DND-41 (cell line): ENCODE data around the gene HES4.

Experiments
- ATAC-seq: fragments of 200-7000 bp; cut with Tn5 transposase; 3 replicates; pipeline ENCODE4 v1.9.1; 2021; ENCODE audit warnings: low read depth; ENCODE audit not compliant: insufficient read depth
- DNase-seq: peaks from one replicate; pipeline ENCODE4 v3.0.0-alpha.2; 2020
- H2AFZ ChIP-seq: 2 replicates; pipeline ENCODE4 v1.6.0; 2012; ENCODE audit warnings: low read depth, low read length
- H3K27ac ChIP-seq: 2 replicates; pipeline ENCODE4 v1.5.1; 2012; ENCODE audit warnings: low read length, inconsistent platforms
- H3K27me3 ChIP-seq: fragments of 200-600 bp; sonication (generic); 2 replicates; pipeline ENCODE4 v1.6.0; 2012; ENCODE audit warnings: low read length, mild to moderate bottlenecking, inconsistent platforms; ENCODE audit not compliant: insufficient read depth, poor library complexity
- H3K36me3 ChIP-seq: 2 replicates; pipeline ENCODE4 v1.5.1; 2012; ENCODE audit warnings: low read length, inconsistent platforms; ENCODE audit not compliant: insufficient read depth
- H3K4me1 ChIP-seq: 2 replicates; pipeline ENCODE4 v1.5.1; 2012; ENCODE audit warnings: mild to moderate bottlenecking, low read length; ENCODE audit not compliant: insufficient read depth
- H3K4me2 ChIP-seq: 2 replicates; pipeline ENCODE4 v1.6.0; 2012; ENCODE audit warnings: mild to moderate bottlenecking, moderate library complexity, low read length, inconsistent platforms; ENCODE audit not compliant: insufficient read depth
- H3K4me3 ChIP-seq, 2 experiments: fragments of 200-600 bp in 1 of 2; shearing (Covaris generic) in 1 of 2; 2 replicates each; pipeline ENCODE4 v1.5.1; 2012 to 2016; ENCODE audit warnings: inconsistent platforms in 2 of 2, low read length in 2 of 2, mild to moderate bottlenecking in 2 of 2, low read depth in 1 of 2, moderate library complexity in 1 of 2
- H3K79me2 ChIP-seq: 2 replicates; pipeline ENCODE4 v1.6.0; 2012; ENCODE audit warnings: low read length, inconsistent platforms; ENCODE audit not compliant: insufficient read depth
- H3K9ac ChIP-seq: 2 replicates; pipeline ENCODE4 v1.6.0; 2012; ENCODE audit warnings: low read depth, mild to moderate bottlenecking, inconsistent platforms, low read length, moderate library complexity
- H3K9me3 ChIP-seq: 2 replicates; pipeline ENCODE4 v1.5.1; 2012; ENCODE audit warnings: low read length, moderate library complexity, mild to moderate bottlenecking, inconsistent platforms; ENCODE audit not compliant: insufficient read depth, severe bottlenecking
- H4K20me1 ChIP-seq: 2 replicates; pipeline ENCODE4 v1.6.0; 2012; ENCODE audit warnings: low read length; ENCODE audit not compliant: insufficient read depth
- EZH2 ChIP-seq: IDR thresholded peaks from 3 replicates; pipeline ENCODE4 v1.6.1; 2012; ENCODE audit warnings: borderline replicate concordance, low read depth, mild to moderate bottlenecking, moderate library complexity, low read length, inconsistent platforms; ENCODE audit not compliant: severe bottlenecking
- TF ChIP-seq, protein P1 (sequence below): IDR thresholded peaks from 2 replicates; pipeline ENCODE4 v1.5.1; 2012; ENCODE audit warnings: borderline replicate concordance, low read length, moderate library complexity, mild to moderate bottlenecking; ENCODE audit not compliant: poor library complexity, severe bottlenecking; ENCODE audit errors: extremely low read depth

Gene HES4

DNA sequence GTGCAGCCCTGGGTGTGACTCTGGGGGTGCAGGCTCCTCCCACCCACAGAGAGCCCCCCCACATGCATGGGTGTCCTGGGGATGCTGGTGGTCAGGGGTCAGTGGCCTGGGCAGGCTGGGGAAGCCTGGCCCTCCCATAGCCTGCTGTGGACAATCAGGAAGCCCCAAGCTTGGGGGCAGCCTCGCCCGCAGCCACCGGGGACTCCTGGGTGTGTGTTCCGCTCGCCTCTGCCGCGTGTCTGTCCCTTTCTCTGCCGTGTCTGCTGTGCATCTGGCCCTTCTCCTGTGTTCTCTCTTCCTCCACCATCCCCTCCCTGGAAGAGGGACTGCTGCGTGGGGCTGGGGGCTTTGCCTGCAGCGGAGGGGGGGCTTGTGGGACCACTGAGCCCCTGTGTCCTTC lies 42.9 kb upstream of the HES4 start:
- no peak overlapping the region for H3K4me2 ChIP-seq
- no peak overlapping the region for H3K9ac ChIP-seq
- H3K27ac ChIP-seq = no peak overlapping the region
- no peak for TF ChIP-seq EZH2
- TF ChIP-seq, protein P1, sequence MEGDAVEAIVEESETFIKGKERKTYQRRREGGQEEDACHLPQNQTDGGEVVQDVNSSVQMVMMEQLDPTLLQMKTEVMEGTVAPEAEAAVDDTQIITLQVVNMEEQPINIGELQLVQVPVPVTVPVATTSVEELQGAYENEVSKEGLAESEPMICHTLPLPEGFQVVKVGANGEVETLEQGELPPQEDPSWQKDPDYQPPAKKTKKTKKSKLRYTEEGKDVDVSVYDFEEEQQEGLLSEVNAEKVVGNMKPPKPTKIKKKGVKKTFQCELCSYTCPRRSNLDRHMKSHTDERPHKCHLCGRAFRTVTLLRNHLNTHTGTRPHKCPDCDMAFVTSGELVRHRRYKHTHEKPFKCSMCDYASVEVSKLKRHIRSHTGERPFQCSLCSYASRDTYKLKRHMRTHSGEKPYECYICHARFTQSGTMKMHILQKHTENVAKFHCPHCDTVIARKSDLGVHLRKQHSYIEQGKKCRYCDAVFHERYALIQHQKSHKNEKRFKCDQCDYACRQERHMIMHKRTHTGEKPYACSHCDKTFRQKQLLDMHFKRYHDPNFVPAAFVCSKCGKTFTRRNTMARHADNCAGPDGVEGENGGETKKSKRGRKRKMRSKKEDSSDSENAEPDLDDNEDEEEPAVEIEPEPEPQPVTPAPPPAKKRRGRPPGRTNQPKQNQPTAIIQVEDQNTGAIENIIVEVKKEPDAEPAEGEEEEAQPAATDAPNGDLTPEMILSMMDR = no peak
- DNase-seq (no peak), ATAC-seq (no peak)
- no peaks in the 10 kb centered on the region for H3K79me2 ChIP-seq
- H3K4me3 ChIP-seq = no peak overlapping the region
- H4K20me1 ChIP-seq = peaks cover 47% of the 10 kb centered on the region
- peaks cover 17% of the 10 kb centered on the region for H3K36me3 ChIP-seq
- peaks cover 16% of the 10 kb centered on the region for H3K4me1 ChIP-seq
- H2AFZ ChIP-seq = no peak overlapping the region
- no peaks in the 10 kb centered on the region for H3K9me3 ChIP-seq
- H3K27me3 ChIP-seq = peaks cover 21% of the 10 kb centered on the region

DNA sequence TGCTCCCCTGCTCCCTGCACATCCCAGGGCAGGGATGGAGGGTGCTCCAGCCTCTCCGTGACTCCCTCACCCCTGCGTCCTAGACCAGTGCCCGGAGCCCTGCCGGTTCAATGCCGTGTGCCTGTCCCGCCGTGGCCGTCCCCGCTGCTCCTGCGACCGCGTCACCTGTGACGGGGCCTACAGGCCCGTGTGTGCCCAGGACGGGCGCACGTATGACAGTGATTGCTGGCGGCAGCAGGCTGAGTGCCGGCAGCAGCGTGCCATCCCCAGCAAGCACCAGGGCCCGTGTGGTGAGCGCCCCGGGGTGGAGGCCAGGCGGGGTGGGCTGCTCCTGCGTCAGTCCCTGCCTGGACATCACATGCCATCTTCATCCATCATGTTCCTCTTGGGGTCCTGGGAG lies 42.0 kb upstream of the HES4 start:
- Histone ChIP-seq H3K27me3 (peaks cover 21% of the 10 kb centered on the region), H3K79me2 (no peaks in the 10 kb centered on the region), H3K4me1 (peaks cover 16% of the 10 kb centered on the region), H3K9me3 (no peaks in the 10 kb centered on the region), H4K20me1 (peaks cover 57% of the 10 kb centered on the region), H3K27ac (no peak overlapping the region), H3K36me3 (peaks cover 13% of the 10 kb centered on the region), H3K4me3 (no peak overlapping the region), H3K9ac (no peak overlapping the region), H2AFZ (no peak overlapping the region), H3K4me2 (no peak overlapping the region)
- no peak for TF ChIP-seq EZH2
- TF ChIP-seq, protein P1 = no peak
- DNase-seq (no peak), ATAC-seq (no peak)

DNA sequence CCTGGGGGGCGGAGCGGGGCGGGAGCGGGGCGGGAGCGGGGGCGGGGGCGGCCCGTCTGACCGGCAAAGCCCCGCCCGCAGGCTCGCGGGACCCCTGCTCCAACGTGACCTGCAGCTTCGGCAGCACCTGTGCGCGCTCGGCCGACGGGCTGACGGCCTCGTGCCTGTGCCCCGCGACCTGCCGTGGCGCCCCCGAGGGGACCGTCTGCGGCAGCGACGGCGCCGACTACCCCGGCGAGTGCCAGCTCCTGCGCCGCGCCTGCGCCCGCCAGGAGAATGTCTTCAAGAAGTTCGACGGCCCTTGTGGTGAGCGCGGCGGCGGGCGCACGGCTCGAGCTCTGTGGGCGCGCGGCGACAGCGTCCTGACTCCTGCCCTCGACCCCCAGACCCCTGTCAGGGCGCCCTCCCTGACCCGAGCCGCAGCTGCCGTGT lies 41.2 kb upstream of the HES4 start:
- Histone ChIP-seq H3K36me3 (peaks cover 10% of the 10 kb centered on the region), H3K79me2 (no peaks in the 10 kb centered on the region), H4K20me1 (peaks cover 64% of the 10 kb centered on the region), H3K9ac (no peak overlapping the region), H3K4me2 (peak overlapping the region; percentile 22; the same call in 1 of the 2 replicates), H3K27me3 (peaks cover 21% of the 10 kb centered on the region), H3K27ac (no peak overlapping the region), H2AFZ (no peak overlapping the region), H3K4me3 (no peak overlapping the region), H3K4me1 (peaks cover 16% of the 10 kb centered on the region), H3K9me3 (no peaks in the 10 kb centered on the region)
- DNase-seq (no peak), ATAC-seq (no peak)
- TF ChIP-seq, protein P1 = no peak
- TF ChIP-seq EZH2 = no peak
